ENCODE results near the gene STAG1. TPM values are rescaled to one million over a fixed set of nuclear protein-coding genes. Genes with fewer than 3 reads are reported as not detected.
"Not testable (repeated sequence)": the region's sequence is repeated elsewhere in the genome, so short reads cannot be mapped to it uniquely, and the experiment has no call there.

Gene STAG1
- total RNA-seq, 1 experiment from 2014 or later = 34.6 TPM

DNA sequence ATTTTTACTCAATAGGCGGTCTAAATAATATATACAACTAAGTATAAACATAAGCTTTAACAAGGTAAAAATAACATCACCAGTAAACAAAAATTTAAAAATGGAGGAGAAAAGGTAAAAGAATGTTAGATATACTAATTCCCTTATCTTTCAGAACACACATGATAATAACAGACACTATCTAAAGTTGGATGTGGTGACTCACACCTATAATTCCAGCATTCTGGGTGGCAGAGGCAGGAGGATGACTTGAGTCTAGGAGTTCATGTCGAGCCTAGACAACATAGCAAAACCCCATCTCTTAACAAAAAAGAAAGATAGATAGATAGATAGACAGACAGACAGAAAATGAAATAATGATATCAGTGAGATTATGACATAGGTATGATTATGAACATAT is 85.1 kb downstream of the STAG1 start:
- H3K36me3 Mint-ChIP-seq (ENCODE audit: insufficient read depth in 1 of 3, low read depth in 3 of 3) = peaks cover 0 to 6% (median 0%) of the 10 kb centered on the region in 3 experiments; a peak in 1 of 7 replicates
- no peak overlapping the region for H4K5ac ChIP-seq (ENCODE audit: insufficient read length, low read depth, low read length)
- H3T11ph ChIP-seq (ENCODE audit: low read length) = no peak overlapping the region
- no peak overlapping the region for H2AK5ac ChIP-seq (ENCODE audit: insufficient read length, low read length)
- no peak overlapping the region for H3K23ac ChIP-seq (ENCODE audit: insufficient read length, low read depth, low read length)
- H3K18ac ChIP-seq (ENCODE audit: insufficient read length, low read depth, low read length) = no peak overlapping the region
- no CpG with 5 or more reads among the region's 2 CpGs for WGBS (ENCODE audit: extremely low coverage, insufficient read length, low lambda C conversion rate)
- H2AFZ ChIP-seq (ENCODE audit: low read length) = no peak overlapping the region
- H3K9me3 ChIP-seq (ENCODE audit: control insufficient read depth, low read depth, low read length) = no peaks in the 10 kb centered on the region
- H2BK120ac ChIP-seq (ENCODE audit: low read depth, low read length, poor library complexity, severe bottlenecking) = no peak overlapping the region
- H3K4me3 Mint-ChIP-seq = no peak overlapping the region
- H3K27me3 ChIP-seq (ENCODE audit: insufficient read depth, low read length) = no peaks in the 10 kb centered on the region
- H3K4me2 ChIP-seq (ENCODE audit: insufficient read depth, insufficient read length, low read length) = no peak overlapping the region
- no peak overlapping the region for H3K27ac ChIP-seq (ENCODE audit: insufficient read length, low read depth, low read length)
- H3K27me3 Mint-ChIP-seq (ENCODE audit: low read depth) = no peaks in the 10 kb centered on the region
- no peak overlapping the region for H3K56ac ChIP-seq (ENCODE audit: insufficient read length, low read depth, low read length)
- H2BK15ac ChIP-seq (ENCODE audit: low read depth, low read length) = no peak overlapping the region
- H4K20me1 ChIP-seq (ENCODE audit: control insufficient read depth, insufficient read depth, insufficient read length) = no peaks in the 10 kb centered on the region
- no peaks in the 10 kb centered on the region for H3K4me1 ChIP-seq (ENCODE audit: insufficient read depth, low read length)
- H2BK20ac ChIP-seq (ENCODE audit: low read depth, low read length, poor library complexity, severe bottlenecking) = no peak overlapping the region
- no peak overlapping the region for H3K27ac Mint-ChIP-seq
- no peaks in the 10 kb centered on the region for H3K23me2 ChIP-seq (ENCODE audit: insufficient read length, low read depth, low read length, poor library complexity, severe bottlenecking)
- TF ChIP-seq, protein P1, sequence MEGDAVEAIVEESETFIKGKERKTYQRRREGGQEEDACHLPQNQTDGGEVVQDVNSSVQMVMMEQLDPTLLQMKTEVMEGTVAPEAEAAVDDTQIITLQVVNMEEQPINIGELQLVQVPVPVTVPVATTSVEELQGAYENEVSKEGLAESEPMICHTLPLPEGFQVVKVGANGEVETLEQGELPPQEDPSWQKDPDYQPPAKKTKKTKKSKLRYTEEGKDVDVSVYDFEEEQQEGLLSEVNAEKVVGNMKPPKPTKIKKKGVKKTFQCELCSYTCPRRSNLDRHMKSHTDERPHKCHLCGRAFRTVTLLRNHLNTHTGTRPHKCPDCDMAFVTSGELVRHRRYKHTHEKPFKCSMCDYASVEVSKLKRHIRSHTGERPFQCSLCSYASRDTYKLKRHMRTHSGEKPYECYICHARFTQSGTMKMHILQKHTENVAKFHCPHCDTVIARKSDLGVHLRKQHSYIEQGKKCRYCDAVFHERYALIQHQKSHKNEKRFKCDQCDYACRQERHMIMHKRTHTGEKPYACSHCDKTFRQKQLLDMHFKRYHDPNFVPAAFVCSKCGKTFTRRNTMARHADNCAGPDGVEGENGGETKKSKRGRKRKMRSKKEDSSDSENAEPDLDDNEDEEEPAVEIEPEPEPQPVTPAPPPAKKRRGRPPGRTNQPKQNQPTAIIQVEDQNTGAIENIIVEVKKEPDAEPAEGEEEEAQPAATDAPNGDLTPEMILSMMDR (conservative IDR thresholded peaks at IDR 0.05) = no peak
- peaks cover 3% of the 10 kb centered on the region; the same call in 1 of the 2 replicates for H3K79me2 ChIP-seq (ENCODE audit: insufficient read depth, low read length)
- H4K8ac ChIP-seq (replicated peaks; ENCODE audit: insufficient read length, low read depth, low read length) = no peak overlapping the region
- H2BK12ac ChIP-seq (ENCODE audit: insufficient read length, low read depth, low read length) = no peak overlapping the region
- no peak overlapping the region for H4K91ac ChIP-seq (ENCODE audit: insufficient read length, low read depth, low read length)
- no peak overlapping the region for H3K14ac ChIP-seq (ENCODE audit: insufficient read depth, low read length)
- DNase-seq = no peak
- H3K9ac ChIP-seq (ENCODE audit: extremely low read depth, insufficient read length, low read length) = no peak overlapping the region
- H2BK5ac ChIP-seq (ENCODE audit: insufficient read length, low read length) = no peak overlapping the region
- H3K9me3 Mint-ChIP-seq = no peaks in the 10 kb centered on the region; a peak in 1 of 5 replicates
- peaks cover 6 to 9% of the 10 kb centered on the region in 2 experiments for H3K4me1 Mint-ChIP-seq
- no peaks in the 10 kb centered on the region for H3K79me1 ChIP-seq (ENCODE audit: insufficient read depth, low read depth, low read length, poor library complexity, severe bottlenecking)
- H3K4ac ChIP-seq (ENCODE audit: low read depth, low read length) = no peak overlapping the region

DNA sequence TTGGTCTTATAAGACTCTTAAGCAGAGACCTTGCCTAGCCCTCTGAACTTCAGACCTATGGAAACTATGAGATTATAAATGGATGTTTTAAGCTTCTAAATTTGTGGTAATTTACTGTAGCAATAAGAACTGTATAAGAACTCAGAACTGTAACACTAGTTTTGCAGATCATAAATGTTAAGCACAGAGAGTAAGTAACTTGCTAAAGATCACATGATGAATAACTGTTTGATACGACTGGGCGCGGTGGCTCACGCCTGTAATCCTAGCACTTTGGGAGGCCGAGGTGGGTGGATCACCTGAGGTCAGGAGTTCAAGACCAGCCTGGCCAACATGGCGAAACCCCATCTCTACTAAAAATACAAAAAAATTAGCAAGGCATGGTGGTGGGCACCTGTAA is 85.9 kb downstream of the STAG1 start:
- H4K91ac ChIP-seq (ENCODE audit: insufficient read length, low read depth, low read length); H3K4me1 ChIP-seq (ENCODE audit: insufficient read depth, low read length); H2AFZ ChIP-seq (ENCODE audit: low read length); H3K23me2 ChIP-seq (ENCODE audit: insufficient read length, low read depth, low read length, poor library complexity, severe bottlenecking); H3K23ac ChIP-seq (ENCODE audit: insufficient read length, low read depth, low read length); H3K27me3 ChIP-seq (ENCODE audit: insufficient read depth, low read length); H2BK120ac ChIP-seq (ENCODE audit: low read depth, low read length, poor library complexity, severe bottlenecking); H3K79me1 ChIP-seq (ENCODE audit: insufficient read depth, low read depth, low read length, poor library complexity, severe bottlenecking); H3K36me3 Mint-ChIP-seq (ENCODE audit: insufficient read depth in 1 of 3, low read depth in 3 of 3); H2BK15ac ChIP-seq (ENCODE audit: low read depth, low read length); H2BK12ac ChIP-seq (ENCODE audit: insufficient read length, low read depth, low read length); H3K79me2 ChIP-seq (ENCODE audit: insufficient read depth, low read length); H2BK5ac ChIP-seq (ENCODE audit: insufficient read length, low read length); H4K20me1 ChIP-seq (ENCODE audit: control insufficient read depth, insufficient read depth, insufficient read length); H3K14ac ChIP-seq (ENCODE audit: insufficient read depth, low read length); H3K9ac ChIP-seq (ENCODE audit: extremely low read depth, insufficient read length, low read length); H4K5ac ChIP-seq (ENCODE audit: insufficient read length, low read depth, low read length); H3K27ac ChIP-seq (ENCODE audit: insufficient read length, low read depth, low read length); DNase-seq; H3K27me3 Mint-ChIP-seq (ENCODE audit: low read depth); H2AK5ac ChIP-seq (ENCODE audit: insufficient read length, low read length); H3K18ac ChIP-seq (ENCODE audit: insufficient read length, low read depth, low read length); H3K56ac ChIP-seq (ENCODE audit: insufficient read length, low read depth, low read length); H3K4me3 Mint-ChIP-seq; H3K4ac ChIP-seq (ENCODE audit: low read depth, low read length); H3T11ph ChIP-seq (ENCODE audit: low read length); H4K8ac ChIP-seq (replicated peaks; ENCODE audit: insufficient read length, low read depth, low read length); H3K9me3 ChIP-seq (ENCODE audit: control insufficient read depth, low read depth, low read length); H3K4me1 Mint-ChIP-seq; H3K9me3 Mint-ChIP-seq; H2BK20ac ChIP-seq (ENCODE audit: low read depth, low read length, poor library complexity, severe bottlenecking); H3K4me2 ChIP-seq (ENCODE audit: insufficient read depth, insufficient read length, low read length): not testable (repeated sequence)
- 0 out of 7 replicates have a peak overlapping the region, but pooled peaks of 1 of the 3 experiments have one; percentile 77 for H3K27ac Mint-ChIP-seq
- WGBS (ENCODE audit: extremely low coverage, insufficient read length, low lambda C conversion rate) = no CpG with 5 or more reads among the region's 6 CpGs

Measured in H9 (cell line).